HL-60/S4 (cell line): Measurements from ENCODE around the gene TMEFF1.
"Not testable (repeated sequence)": the region's sequence is repeated elsewhere in the genome, so short reads cannot be mapped to it uniquely, and the experiment has no call there.

Experiments used
- in situ Hi-C: fragments of 300-500 bp; cut with MboI; formaldehyde crosslinking; loops from 2 replicates; pipeline ENCODE4 v1.14.3; 2022; ENCODE audit warnings: low sequenced_read_pairs

The TMEFF1 gene, protein sequence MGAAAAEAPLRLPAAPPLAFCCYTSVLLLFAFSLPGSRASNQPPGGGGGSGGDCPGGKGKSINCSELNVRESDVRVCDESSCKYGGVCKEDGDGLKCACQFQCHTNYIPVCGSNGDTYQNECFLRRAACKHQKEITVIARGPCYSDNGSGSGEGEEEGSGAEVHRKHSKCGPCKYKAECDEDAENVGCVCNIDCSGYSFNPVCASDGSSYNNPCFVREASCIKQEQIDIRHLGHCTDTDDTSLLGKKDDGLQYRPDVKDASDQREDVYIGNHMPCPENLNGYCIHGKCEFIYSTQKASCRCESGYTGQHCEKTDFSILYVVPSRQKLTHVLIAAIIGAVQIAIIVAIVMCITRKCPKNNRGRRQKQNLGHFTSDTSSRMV

DNA sequence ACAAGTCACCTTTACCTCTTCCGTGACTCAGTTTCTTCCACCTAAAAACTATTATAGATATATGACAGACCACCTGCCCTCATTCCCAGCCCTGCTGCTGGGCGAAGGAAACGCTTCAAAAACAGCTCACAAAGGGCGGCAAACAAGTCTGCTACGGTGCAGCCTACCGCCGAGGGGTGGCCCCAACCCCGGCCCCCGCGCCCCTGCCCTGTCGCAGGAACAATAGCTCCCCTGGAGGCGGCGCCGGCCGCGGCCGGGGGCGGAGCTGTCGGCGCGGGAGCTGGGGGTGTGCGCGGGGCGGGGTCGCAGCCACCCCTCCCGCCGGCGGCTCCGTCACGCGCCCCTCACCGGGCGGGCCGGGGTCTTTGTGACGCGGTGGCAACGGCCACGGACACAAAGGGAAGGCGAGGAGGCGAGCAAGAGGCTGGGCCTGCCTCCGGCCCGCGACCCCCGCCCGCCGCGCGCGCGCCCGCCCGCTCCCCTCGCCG is at the start of gene TMEFF1:
Gene TMEFF1, plus strand, starts transcription at position 362 of the 488 bp plus-strand sequence. CDS start 396 bp downstream, outside the sequence.
- in situ Hi-C loops = no loop called here

DNA sequence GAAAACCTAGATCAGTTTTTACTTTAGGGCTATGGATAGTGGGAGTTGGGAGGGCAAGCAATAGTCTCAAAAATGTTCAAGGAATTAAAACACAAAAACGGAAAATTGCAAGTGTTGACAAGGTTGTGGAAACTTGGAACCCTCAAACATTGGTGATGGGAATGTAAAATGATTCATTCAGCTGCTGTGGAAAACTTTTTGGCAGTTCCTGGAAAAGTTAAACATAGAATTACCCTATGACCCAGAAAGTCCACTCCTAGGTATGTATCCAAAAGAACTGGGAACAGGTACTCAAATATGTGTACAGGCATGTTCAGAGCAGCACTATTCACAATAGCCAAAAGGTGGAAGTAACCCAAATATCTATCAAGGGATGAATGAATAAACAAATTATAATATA is 47.2 kb upstream of the TMEFF1 start:
- in situ Hi-C loops = no loop called here

DNA sequence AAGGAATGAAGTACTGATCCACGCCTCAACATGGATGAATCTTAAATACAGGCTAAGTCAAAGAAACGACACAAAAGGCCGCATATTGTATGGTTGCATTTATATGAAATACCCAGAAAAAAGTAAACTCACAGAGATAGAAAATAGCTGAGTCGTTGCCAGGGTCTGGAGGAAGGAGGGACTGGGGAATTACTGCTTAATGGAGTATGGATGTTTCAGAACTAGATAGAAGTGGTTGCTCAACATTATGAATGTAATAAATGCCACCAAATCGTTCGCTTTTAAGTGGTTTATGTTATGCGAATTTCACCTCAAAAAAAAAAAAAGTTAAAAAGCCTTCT is 46.8 kb upstream of the TMEFF1 start:
- in situ Hi-C loops = no loop called here

DNA sequence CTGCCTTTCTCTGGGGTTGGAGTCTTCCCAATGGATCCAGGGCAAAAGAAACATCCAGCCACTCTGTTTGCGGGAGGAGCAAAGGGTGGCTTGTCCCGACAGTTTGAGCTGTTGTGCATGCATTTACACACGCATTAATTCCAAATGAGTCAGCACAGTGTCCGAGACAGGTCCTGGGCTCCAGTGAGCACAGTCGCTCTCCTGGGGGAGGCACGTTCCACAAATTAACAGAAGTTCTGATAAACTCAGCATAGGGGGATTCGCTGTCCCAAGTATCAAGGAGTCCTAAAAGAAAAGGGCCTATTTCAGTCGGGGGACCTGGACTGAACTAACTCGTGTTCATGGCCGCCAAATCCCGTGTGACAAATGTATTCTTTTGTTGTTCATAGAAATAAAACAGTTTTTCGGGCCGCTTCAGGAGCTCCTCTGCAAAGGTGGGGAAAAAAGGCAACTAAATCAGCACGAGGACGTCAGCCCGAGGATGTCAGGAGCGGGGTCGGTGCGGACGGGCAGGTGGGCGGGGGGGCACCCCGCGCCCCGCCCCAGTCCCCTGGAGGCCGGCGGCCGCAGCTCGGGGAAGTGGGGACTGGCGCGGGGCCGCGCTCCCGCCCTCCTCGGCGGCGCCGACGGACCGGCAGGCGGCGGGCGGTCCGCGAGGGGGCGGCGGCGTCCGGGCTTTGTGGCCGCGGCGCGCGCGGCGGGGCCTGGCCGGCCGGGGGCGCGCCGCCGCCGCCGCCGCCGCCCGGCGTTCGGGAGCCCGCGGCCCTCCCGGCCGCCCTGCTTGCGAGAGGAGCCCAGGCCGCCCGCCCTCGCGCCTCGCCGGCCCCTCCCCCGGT is 46.2 kb upstream of the TMEFF1 start, which contains the start of gene MSANTD3:
Gene MSANTD3, plus strand, starts transcription at position 614 of the 836 bp plus-strand sequence. CDS start 14,796 bp downstream, outside the sequence.
- in situ Hi-C loops = no loop called here

DNA sequence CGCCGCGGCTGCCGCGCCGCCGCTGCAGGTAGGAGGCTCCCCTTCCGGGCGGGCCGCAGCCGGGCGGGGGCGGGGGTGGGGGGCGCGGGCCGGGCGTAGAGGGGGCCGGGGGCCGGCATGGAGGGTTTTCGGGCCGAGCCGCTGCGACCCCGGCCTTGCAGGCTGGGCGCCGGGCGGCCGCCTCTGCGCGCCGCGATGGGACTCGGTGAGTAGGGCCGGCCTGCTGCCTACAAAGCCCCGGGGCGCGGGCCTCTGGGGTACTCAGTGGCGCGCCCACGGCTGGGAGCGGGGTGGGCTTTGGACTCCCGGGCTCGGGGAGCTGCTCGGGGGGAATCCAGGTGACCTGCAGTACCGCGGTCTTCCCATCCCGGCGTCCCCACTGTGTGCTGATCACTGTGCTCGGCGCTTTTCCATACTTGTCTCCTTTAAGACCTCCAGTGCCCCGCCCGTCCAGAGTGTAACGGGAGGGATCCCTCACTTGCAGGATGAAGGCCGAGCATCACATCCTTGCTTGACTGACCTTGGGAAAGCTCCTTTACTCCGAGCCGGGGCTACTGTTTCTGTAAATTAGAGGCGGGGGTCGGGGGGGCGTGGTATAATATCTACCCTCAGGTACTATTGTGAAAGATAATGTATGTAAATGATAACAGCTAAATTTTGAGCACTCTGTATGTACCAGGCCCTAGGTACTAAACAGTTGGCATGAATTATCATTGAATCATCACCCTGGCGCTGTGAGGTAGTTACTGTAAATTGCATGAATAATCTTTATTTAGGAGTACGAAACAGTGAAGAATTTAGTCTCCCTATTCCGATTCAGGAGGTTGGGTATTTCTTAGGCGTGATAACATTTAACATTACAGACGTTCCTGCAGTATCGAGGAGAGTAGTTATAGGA is 45.3 kb upstream of the TMEFF1 start:
- in situ Hi-C loops = no loop called here

DNA sequence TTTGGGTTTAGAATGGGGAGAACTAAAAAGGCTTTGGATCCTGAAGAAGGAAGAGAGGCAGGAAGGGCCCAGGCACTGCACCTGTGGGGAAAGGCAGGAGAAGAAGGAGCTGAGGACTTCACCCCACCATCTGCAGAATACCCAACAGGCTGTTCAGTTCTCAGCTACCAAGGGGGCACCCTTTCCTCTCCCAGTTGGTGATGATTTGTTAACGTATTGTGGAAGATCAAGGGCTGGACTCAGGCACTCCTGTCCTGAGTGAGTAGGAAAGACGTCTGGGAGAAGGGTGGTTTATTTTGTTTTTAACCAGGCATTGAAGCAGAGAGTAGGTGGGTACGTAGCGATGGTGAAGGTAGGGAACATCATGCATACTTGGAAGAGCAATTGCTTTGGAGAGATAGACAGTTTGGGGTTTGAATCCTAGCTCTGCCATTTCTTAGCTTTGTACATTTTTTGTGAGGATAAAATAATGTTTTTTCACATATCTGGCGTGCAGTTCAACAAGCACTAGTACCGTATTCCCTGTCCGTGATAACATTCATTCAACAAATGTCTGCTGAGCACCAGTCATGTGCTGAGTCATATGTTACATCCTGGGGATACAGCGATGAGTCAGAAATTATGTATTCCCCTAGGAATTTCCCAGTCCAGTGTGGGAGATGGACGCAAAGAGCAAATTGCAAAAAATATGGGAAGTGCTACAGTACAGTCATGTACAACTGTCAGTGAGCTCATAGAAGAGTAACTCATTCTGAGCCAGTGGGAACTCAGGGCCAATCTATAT is 43.9 kb upstream of the TMEFF1 start:
- in situ Hi-C loops = no loop called here

DNA sequence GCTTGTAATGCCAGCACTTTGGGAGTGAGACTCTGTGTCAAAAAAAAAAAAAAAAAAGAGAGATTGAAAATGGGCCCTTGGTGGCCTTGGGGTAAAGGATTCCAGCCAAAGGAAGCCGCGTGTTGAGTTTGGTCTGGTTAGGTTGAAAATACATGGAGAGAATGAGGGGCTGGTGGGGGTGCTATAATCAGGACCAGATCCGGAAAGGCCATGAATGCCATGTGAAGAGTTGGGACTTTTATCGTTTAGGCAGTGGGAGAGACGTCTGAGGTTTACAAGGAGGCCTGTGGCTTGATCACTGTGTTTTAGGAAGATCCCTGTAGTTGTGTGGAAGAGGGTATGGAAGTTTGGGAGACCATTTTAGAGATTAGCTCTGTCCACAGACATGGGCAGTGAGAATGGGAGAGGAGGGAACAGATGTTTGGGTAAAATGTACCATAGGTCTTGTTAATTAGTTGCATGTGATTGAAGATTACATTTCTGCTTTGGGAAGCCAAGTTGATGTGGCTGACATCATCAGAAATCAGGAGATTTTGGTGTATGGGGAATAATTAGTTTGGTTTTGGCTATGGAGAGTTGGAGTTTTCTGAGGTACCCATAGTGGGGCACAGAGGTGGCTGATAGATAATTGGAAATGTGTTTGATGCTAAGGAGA is 42.5 kb upstream of the TMEFF1 start:
- in situ Hi-C loops = no loop called here

DNA sequence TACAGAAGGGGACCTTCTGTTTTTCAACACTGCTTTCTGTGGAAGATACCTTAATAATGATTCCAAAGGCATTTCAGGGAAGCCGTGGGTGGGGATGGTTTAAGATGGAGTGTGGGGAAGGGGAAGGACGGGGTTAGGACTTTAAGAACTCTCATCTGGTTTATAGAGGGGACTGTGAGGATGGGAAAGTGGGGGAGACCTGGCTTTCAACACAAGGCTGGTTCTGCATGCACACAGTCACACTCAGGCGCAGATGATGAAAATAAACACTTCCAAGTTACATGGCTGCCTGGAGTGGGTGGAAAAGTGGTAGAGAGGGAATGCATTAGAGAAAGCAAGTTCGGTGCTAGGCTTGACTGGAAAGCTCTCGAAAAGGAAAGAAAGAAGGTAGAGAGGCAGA is 41.1 kb upstream of the TMEFF1 start:
- in situ Hi-C loops = no loop called here

DNA sequence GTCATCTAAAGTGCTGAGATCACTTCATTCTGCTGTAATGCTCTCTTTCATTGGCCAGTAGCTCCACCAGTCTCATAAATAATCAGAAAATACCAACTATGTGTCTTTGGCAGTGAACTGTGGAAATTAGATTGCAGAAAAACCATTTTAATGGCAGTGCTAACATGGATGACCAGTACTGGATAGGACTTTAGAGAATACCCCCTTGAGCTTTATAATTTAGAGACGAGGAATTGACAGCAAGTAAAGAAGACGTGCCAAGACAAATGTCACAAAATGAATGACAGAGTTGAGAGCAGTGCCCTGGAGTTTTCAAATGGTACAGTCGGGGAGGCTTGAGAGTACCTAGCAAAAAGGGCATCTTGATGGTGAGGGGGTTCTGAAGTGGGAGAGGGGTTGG is 40.2 kb upstream of the TMEFF1 start:
- in situ Hi-C loops = no loop called here

DNA sequence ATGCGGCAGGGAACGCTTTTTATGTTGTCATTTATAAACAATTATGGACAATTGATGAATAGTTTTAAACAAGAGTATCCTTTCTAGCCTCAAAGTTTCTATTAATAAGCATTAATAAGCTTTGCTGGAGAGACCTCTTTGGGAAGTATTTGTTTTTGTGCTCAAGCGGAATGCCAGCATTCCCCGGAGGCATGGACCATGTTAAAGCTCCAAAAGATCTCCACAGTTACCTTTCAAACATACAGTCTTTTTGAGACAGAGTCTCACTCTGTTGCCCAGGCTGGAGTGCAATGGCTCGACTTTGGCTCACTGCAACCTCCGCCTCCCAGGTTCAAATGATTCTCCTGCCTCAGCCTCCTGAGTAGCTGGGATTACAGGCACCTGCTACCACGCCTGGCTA is 36.4 kb upstream of the TMEFF1 start:
- in situ Hi-C loops = no loop called here

DNA sequence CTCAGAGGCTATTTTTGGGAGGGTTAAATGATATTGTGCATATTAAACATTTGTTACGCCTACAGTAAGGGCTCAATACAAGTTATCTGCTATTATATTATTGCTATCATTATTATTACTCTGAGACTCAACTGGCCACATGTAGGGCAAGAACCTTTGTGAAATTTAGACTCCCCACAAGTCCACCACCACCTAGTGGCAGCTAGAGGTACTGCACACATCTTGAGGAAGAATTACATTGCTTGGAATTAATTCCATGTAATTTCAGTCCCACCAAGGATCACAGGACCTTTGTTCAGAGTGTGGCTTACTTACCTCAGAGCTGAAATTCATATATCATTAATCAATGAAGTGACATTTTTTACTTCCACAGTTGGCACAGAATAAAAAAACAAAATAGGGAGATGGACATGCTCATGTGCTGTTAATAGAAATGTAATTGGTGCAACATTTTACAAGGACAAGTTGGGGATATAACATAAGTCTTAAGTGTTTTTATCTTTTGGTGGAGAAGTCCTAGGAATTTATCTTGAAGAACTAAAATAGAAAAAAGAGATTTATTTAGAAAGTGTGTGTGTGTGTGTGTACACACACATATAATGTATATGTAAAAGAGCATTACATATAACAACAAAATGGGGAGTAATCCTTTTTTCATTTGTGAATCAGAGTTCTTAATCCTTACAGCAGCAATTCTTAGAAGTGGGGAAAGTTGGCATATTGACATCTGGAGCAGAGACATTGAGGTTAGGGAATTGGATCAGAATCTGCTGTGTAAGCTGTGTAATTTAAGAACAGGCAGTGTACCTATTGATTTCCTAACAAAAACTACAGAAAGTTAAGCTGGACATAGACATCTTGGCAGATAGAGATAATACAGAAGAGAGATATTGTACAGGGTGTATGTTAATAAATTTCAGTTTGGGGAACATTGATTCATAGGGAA is 34.8 kb upstream of the TMEFF1 start:
- in situ Hi-C loops = no loop called here

DNA sequence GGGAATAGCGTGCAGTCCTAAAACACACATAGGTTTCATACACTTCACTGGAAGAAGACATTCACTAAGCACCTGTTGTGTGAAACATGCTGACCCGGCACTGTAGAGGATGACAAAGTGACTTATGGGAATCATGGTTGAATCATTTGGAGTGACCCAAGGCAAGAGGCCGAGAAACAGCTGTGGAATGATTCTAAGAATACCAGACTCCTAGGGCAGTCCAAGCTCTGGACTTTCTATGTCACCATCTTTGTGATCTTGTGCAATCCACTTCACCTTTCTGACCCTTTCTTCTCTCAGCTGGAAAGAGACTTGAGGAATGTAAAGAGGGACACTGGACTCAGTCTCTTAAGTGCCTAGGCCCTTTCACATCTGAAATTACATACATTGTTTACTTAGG is 32.9 kb upstream of the TMEFF1 start:
- in situ Hi-C loops = no loop called here

DNA sequence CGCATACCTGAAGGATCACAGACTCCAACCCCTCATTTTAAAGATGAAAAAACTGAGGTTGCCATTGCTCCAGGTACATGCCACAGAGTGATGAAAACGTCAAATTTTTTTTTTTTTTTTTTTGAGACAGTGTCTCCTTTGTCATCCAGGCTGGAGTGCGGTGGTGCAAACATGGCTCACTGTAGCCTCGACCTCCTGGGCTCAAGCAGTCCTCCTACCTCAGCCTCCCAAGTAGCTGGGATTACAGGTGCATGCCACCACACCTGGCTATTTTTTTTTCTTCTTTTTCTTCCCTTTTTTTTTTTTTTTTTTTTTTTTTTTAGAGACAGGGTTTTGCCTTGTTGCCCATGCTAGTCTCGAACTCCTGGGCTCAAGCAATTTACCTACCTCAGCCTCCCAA is 32.5 kb upstream of the TMEFF1 start:
- in situ Hi-C loops = not testable (repeated sequence)

DNA sequence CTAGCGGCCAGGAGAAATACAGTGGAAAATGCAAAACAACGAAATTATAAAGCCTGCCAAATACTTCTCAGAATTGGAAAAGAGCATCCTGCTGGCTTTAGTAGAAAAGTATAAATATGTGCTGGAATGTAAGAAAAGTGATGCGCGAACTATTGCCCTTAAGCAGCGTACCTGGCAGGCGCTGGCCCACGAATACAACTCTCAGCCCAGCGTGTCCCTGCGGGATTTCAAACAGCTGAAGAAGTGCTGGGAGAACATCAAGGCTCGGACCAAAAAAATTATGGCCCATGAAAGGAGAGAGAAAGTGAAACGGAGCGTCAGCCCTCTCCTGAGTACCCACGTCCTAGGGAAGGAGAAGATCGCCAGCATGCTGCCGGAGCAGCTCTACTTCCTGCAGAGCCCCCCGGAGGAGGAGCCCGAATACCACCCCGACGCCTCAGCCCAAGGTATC is 31.0 kb upstream of the TMEFF1 start:
- in situ Hi-C loops = no loop called here

DNA sequence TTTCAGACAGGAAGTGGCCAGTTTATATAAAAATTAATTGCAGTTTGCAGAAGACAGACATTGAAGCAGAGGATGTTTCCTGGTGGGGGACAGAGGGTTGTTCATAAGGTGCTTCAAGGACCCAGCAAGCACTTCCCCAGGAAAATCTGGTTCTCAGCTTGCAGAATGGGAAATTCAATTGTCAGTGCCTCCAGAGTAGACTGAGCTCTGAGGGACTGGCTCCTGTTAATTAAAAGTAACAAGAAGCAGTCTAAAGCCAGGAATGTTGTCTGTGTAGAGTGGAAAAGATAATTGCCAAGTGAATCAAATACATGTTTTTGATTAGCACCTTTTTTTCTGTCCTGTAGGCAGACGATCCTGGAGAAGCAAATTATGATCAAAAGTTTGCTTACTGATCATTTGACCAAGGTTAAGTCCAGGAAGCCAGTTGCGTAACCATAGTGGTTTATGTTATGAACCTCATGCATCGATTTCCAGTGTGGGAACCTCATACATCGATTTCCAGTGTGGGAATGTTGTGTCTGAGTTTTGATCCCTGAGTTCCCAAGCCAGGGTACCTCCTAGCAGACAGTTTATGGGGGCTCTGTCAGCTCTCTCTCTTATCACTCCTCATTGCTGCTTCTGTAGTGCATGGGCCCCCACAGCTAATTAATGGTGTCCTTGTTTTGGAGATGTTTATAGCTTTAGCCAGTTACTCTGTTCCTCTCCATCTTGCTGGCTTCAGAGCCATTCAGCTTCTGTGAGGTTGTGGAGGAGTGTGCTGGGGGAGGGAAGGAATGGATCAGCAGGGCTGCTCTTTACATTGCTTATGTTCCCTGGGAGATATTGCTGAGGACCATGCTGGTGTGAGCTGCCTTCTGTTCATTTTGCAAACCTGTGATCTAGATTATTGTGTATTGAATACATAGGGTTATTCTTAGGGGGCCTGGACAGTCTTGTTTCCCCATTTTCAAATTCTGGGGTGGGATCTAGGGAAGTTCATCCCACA is 28.9 kb upstream of the TMEFF1 start:
- in situ Hi-C loops = no loop called here

DNA sequence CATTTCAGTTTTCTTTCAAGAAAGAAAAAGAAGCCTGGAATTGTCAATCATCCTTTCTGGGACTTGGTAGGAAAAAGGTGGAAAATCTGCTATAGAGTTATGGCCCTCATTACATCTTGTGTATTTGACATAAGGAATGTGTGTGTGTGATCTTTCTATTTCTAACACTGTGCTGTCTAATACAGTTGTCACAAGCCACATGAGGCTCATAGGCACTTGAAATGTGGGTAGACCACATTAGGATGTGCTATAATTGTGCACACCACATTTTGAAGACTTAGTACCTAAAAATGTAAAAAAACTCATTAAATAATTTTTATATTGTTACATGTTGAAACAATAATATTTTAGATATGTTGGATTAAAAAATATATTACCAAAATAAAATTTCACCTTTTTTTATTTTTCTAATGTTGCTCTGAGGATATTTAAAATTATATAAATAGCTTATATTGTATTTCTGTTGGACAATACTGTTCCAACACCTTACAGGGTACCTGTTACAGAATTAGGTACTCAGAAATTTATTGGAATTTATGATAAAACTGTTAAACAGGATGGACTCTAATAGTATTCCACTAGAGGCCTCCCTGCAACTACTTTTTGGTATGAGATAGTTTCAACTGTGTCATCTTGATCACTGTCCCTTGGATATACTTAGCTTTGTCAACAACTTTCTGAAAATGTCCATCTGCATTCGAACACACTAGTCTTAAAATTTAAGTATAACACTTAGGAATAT is 27.6 kb upstream of the TMEFF1 start:
- in situ Hi-C loops = no loop called here
